Globus pallidus (tissue), 1 donor: Measurements from ENCODE around the gene WDFY1.
A peak's percentile ranks its signal among the peaks of the same experiment; 100 is the strongest.

Experiments
- DNase-seq: peaks from one replicate; pipeline ENCODE4 v3.0.0-alpha.2; 2015; ENCODE audit warnings: low spot score

WDFY1 gene

DNA sequence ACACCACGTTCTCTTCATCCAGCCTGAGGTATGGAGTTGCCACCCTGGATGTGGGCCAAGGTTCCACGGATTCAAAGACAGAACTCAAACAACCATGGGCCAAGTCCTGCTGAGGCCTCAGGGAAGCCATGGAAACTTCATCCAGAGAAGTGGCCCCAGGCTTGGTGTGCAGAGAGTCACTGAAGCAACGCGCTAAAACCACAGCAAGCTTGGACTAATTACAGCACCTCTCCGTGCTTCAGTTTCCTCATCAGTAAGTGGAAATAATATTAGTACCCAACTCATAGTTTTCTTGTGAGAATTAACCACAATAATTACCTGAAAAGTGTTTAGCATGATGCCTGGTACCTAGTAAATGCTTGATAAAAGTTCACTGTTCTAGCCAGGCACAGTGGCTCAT, 88.6 kb downstream of the WDFY1 start:
- no peak for DNase-seq

DNA sequence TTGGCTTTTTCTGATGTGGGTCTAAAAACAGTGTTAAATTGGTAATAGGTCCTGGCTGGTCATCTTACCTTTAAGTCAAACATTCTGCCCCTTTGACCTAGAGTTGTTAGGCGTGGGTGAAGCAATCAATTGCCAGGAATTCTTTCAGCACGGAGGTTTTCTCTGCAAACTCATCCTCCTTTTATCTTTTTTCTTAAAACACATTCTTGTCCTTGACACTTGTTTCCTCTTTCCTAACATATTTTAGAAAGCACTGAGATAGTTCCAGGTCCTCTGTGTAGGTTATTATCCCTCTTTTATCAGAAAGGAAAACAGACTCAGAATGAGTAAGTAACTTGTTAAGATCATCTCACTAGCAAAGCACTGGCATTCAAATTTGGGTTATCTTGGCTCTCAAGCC, 89.1 kb downstream of the WDFY1 start:
- no peak for DNase-seq

- no peak for DNase-seq
These were observed 89.7 kb downstream of the WDFY1 start for GRCh38 chr2:223855426-223855825.

DNA sequence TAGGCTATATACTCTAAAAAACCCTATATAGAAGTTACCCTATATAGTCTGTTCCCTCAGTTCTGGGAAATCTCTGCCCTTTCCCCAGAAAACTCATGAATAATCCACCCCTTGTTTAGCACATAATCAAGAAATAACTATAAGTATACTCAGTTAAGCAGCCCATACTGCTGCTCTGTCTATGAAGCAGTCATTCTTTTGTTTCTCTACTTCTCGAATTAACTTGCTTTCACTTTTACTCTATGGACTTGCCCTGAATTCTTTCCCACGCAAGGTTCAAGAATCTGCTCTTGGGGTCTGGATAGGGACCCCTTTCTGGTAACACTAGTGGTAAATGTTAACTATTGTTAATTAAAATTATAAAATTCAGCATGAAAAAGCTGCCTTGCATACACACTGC, 90.4 kb downstream of the WDFY1 start:
- no peak for DNase-seq

DNA sequence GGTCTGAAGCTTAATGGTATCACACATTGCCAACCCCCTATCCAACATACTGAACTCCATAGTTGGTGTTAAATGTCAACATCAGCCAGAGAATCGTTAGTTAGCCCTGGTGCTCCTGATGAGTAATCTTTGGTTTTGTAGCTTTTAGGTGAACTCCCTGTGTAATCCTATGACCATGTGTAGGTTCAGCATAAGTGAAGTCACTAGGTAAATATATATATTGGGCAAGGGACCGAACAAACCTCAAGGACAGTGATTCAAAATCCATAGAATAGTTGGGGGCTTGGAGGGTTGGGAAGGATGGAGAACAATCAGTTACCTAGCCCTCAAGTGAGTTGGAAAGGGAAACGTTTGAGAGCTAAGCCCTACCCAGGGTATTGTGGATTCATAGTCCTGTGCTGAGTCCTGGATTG, 91.7 kb downstream of the WDFY1 start:
- DNase-seq: no peak

GRCh38 chr2:223852281-223852795, 92.8 kb downstream of the WDFY1 start:
- no peak for DNase-seq

GRCh38 chr2:223847410-223847809, 97.7 kb downstream of the WDFY1 start:
- DNase-seq: no peak

DNA sequence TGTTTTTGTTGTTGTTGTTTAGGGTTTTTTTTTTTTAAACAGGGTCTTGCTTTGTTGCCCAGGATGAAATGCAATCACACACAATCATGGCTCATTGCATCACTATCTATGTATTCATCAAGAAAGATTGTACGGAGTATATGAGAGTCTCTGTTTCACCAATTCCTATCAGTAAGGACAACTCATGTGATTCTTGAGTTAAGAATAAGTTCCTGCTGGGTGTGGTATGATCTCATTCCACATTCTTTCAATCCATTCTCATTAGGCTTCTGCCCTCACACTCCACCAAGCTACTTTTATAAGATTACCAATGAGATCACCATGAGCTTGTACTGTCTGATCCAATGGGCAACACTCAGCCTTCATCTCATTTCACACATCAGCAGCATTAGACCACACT, 98.6 kb downstream of the WDFY1 start:
- DNase-seq: no peak

GRCh38 chr2:223841436-223842190, 103.5 kb downstream of the WDFY1 start:
- no peak for DNase-seq

DNA sequence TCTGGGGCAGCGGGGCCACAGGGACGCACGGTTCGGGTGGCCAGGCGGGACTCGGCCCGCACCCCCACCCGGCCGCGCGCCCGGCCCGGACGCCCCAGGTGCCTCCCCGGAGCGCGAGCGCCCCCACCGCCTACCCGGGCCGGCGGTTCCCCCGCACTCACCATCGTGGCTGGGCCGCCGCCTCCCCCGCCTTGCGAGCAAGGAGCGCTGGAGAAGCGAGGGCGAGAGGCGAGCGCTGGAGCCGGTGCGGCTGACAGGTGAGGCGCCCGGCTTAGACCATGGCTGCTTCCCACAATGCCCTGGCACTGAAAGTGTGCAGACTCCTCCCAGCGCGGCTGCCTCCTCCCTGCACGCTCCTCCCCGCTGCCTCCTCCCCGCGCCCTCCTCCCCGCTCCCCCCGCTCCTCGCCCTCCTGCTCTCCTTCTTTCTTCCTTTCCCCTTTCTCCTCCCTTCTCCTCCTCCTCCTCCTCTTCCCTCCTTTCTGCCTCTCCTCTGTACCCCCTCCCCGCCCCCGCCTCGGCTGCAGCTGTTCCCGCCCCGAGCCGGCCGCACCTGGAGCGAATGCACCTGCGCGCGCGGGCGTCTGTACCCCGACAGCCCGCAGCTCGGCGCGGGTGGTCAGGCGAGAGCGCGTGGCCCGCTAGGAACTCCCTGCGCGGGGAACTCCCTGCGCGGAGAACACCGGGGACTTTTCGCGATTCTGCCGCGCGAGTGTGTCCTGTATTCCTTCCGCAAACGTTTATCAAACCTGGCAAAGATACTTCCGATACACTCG, 107.7 kb downstream of the WDFY1 start, which contains the start of gene AP1S3:
Gene AP1S3, minus strand, starts transcription at position 296 of the 775 bp plus-strand sequence. Its CDS starts 132 bp downstream, at position 164.
- peak; percentile 21 for DNase-seq

- DNase-seq: no peak
These were observed 109.2 kb downstream of the WDFY1 start for GRCh38 chr2:223835701-223836532.

GRCh38 chr2:223834431-223834830, 110.7 kb downstream of the WDFY1 start:
- no peak for DNase-seq

GRCh38 chr2:223832241-223832903, 112.8 kb downstream of the WDFY1 start:
- no peak for DNase-seq

GRCh38 chr2:223829128-223829527, 116.0 kb downstream of the WDFY1 start:
- DNase-seq: no peak

GRCh38 chr2:223828314-223828713, 116.8 kb downstream of the WDFY1 start:
- DNase-seq: no peak

DNA sequence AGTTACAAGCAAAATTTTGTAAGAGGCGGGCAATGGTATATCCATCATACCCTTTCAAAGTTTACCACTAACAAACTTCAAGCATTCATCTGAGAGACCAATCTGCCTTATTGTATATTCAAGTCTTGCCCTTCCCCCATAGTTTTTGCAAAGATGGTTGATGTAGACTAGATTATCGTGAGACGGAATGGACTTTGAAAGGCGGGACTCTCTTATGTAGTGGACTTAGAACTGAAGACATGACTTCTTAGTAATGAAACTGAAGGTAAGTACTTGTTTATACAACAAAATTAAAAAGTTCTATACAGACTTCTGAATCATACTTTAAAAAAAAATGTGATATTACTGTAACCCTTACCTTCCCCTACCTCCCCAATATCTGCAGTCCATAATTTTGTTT, 118.1 kb downstream of the WDFY1 start:
- DNase-seq: no peak
